PC-3 (cell line): ENCODE data around the gene GATD1. TPM values are rescaled to one million over a fixed set of nuclear protein-coding genes. Genes with fewer than 3 reads are reported as not detected.

ENCODE experiments used
- ATAC-seq: fragments of 200-7000 bp; cut with Tn5 transposase; 2 replicates; pipeline ENCODE4 v1.9.1; 2020; ENCODE audit warnings: mild to moderate bottlenecking, moderate library complexity
- BruUV-seq: library from RNA; stranded (reverse); fragments of 400-500 nt; replicated peaks from 2 replicates; lab custom pipeline; 2021; lab: Mats Ljungman, UMichigan
- CTCF ChIA-PET: fragments of 300-600 bp; sonication (Branson Sonifier 250); formaldehyde crosslinking; loops from one replicate; lab custom pipeline; 2022; ENCODE audit warnings: antibody characterized with exemption; lab: Charles Lee
- POLR2A ChIA-PET: fragments of 300-600 bp; sonication (Branson Sonifier 250); formaldehyde crosslinking; loops from one replicate; lab custom pipeline; 2022; ENCODE audit warnings: antibody characterized with exemption; ENCODE audit not compliant: unreplicated experiment; lab: Charles Lee
- DNase-seq: peaks from one replicate; pipeline ENCODE4 v3.0.0-alpha.2; 2015
- H2AFZ ChIP-seq: fragments of 300-600 bp; sonication (generic); 2 replicates; pipeline ENCODE4 v1.6.0; 2016; ENCODE audit warnings: antibody characterized with exemption, low read length
- H3F3A ChIP-seq: fragments of 300-600 bp; sonication (generic); one replicate; pipeline ENCODE4 v1.6.0; 2017; ENCODE audit warnings: antibody characterized with exemption, low read length, control low read depth, mild to moderate bottlenecking; ENCODE audit not compliant: unreplicated experiment
- H3K27ac ChIP-seq: fragments of 300-600 bp; sonication (generic); 2 replicates; pipeline ENCODE4 v1.5.1; 2016; ENCODE audit warnings: mild to moderate bottlenecking, low read length
- H3K27me3 ChIP-seq: fragments of 300-600 bp; sonication (generic); 2 replicates; pipeline ENCODE4 v1.6.1; 2016; ENCODE audit warnings: low read length, mixed read lengths
- H3K36me3 ChIP-seq: fragments of 300-600 bp; sonication (generic); 2 replicates; pipeline ENCODE4 v1.6.1; 2016; ENCODE audit warnings: low read depth, mixed run types, low read length, mixed read lengths
- H3K4me1 ChIP-seq: fragments of 300-600 bp; sonication (generic); 2 replicates; pipeline ENCODE4 v1.5.1; 2016; ENCODE audit warnings: low read length; ENCODE audit not compliant: insufficient read depth
- H3K4me2 ChIP-seq: fragments of 300-600 bp; sonication (generic); 2 replicates; pipeline ENCODE4 v1.6.0; 2016; ENCODE audit warnings: low read length
- H3K4me3 ChIP-seq: fragments of 300-600 bp; sonication (generic); 2 replicates; pipeline ENCODE4 v1.5.1; 2016; ENCODE audit warnings: mild to moderate bottlenecking, low read length, mixed read lengths
- H3K79me2 ChIP-seq: fragments of 300-600 bp; sonication (generic); 2 replicates; pipeline ENCODE4 v1.6.1; 2017; ENCODE audit warnings: low read length, mixed read lengths
- H3K9ac ChIP-seq: fragments of 300-600 bp; sonication (generic); 2 replicates; pipeline ENCODE4 v1.6.0; 2016; ENCODE audit warnings: mild to moderate bottlenecking, low read length
- H3K9me2 ChIP-seq: fragments of 300-600 bp; sonication (generic); replicated peaks from 2 replicates; pipeline ENCODE4 v1.6.1; 2016; ENCODE audit warnings: mixed run types, low read length, mixed read lengths
- H3K9me3 ChIP-seq: fragments of 300-600 bp; sonication (generic); 2 replicates; pipeline ENCODE4 v1.6.1; 2016; ENCODE audit warnings: low read length, mixed read lengths
- H4K20me1 ChIP-seq: fragments of 300-600 bp; sonication (generic); 2 replicates; pipeline ENCODE4 v1.6.1; 2016; ENCODE audit warnings: low read length, mixed read lengths
- CTCF ChIP-seq: fragments of 300-600 bp; sonication (generic); conservative IDR thresholded peaks from 2 replicates; pipeline ENCODE4 v1.5.1; 2017; ENCODE audit warnings: antibody characterized with exemption, low read depth, mild to moderate bottlenecking, low read length
- EZH2 ChIP-seq: fragments of 300-600 bp; sonication (generic); IDR thresholded peaks from one replicate; pipeline ENCODE4 v1.6.1; 2017; ENCODE audit warnings: antibody characterized with exemption, mild to moderate bottlenecking, low read length; ENCODE audit not compliant: unreplicated experiment
- EZH2phosphoT487 ChIP-seq: fragments of 300-600 bp; sonication (generic); IDR thresholded peaks from 2 replicates; pipeline ENCODE4 v1.6.1; 2018; ENCODE audit warnings: mild to moderate bottlenecking, antibody characterized with exemption, low read length, borderline replicate concordance
- intact Hi-C: fragments of 100-400 bp; cut with micrococcal nuclease; formaldehyde crosslinking; loops from 2 replicates; pipeline ENCODE4 v1.9.0; 2023
- total RNA-seq: library from RNA; depleted of rRNA; stranded (reverse); fragments of >200 nt; gene quantifications from 2 replicates; pipeline ENCODE4 v1.2.3, GENCODE V29; 2014

Gene GATD1
- total RNA-seq, 1 experiment from 2014 or later, result 39.7 TPM

- peak overlapping the region; percentile 59 for H3K9ac ChIP-seq
- H3K79me2 ChIP-seq, result 0 out of 2 replicates have a peak, but pooled peaks cover 1% of the 10 kb centered on the region
- intact Hi-C loops, result loop anchor here (2.0 kb wide), 1 partner anchor 14 kb away; no protein-coding TSS in a partner anchor
- peaks cover 9% of the 10 kb centered on the region for H3F3A ChIP-seq
- H3K4me3 ChIP-seq, result no peak overlapping the region
- no peaks in the 10 kb centered on the region for H3K9me2 ChIP-seq
- H3K9me3 ChIP-seq, result no peaks in the 10 kb centered on the region
- ChIA-PET POLR2A (interaction anchor here (1.0 kb wide), 1 partner anchor 67 kb away, joined by 3 read pairs; the partner anchor contains the start of genes DEAF1 and TMEM80), CTCF (no interaction called here)
- H3K36me3 ChIP-seq, result peaks cover 40% of the 10 kb centered on the region
- no peaks in the 10 kb centered on the region for H3K27me3 ChIP-seq
- peak; percentile 87 for ATAC-seq
- H3K4me2 ChIP-seq, result peak overlapping the region; percentile 43
- TF ChIP-seq EZH2 (no peak), CTCF (peak; percentile 54)
- TSS peak; percentile 21 for BruUV-seq
- peak overlapping the region; percentile 91 for H3K27ac ChIP-seq
- H2AFZ ChIP-seq, result peak overlapping the region; percentile 31
- DNase-seq, result peak; percentile 81
- H4K20me1 ChIP-seq, result no peaks in the 10 kb centered on the region
- H3K4me1 ChIP-seq, result peaks cover 14% of the 10 kb centered on the region
Observed at GRCh38 chr11:762421-763072, 14.7 kb downstream of the GATD1 start.

- Histone ChIP-seq H3K27ac (peak overlapping the region; percentile 91; the same call in 1 of the 2 replicates), H4K20me1 (no peaks in the 10 kb centered on the region), H2AFZ (no peak overlapping the region), H3K9me2 (no peaks in the 10 kb centered on the region), H3K4me1 (peaks cover 14% of the 10 kb centered on the region), H3K9ac (no peak overlapping the region), H3K79me2 (peaks cover 11% of the 10 kb centered on the region), H3K9me3 (no peaks in the 10 kb centered on the region), H3K4me2 (no peak overlapping the region), H3K4me3 (no peak overlapping the region), H3F3A (peaks cover 9% of the 10 kb centered on the region), H3K27me3 (no peaks in the 10 kb centered on the region), H3K36me3 (peaks cover 41% of the 10 kb centered on the region)
- no TSS peak for BruUV-seq
- intact Hi-C loops, result loop anchor here (2.0 kb wide), 1 partner anchor 13 kb away; no protein-coding TSS in a partner anchor
- TF ChIP-seq EZH2phosphoT487, result no peak
- no peak for TF ChIP-seq EZH2
- TF ChIP-seq CTCF, result no peak
- POLR2A ChIA-PET, result no interaction called here
- DNase-seq (no peak), ATAC-seq (no peak)
- CTCF ChIA-PET, result no interaction called here
Observed at GRCh38 chr11:761526-762108, 15.7 kb downstream of the GATD1 start.

GRCh38 chr11:760236-760635 lies 17.1 kb downstream of the GATD1 start:
- Histone ChIP-seq H3K4me1 (peaks cover 14% of the 10 kb centered on the region), H4K20me1 (no peaks in the 10 kb centered on the region), H3K27me3 (no peaks in the 10 kb centered on the region), H3K4me3 (no peak overlapping the region), H3K9ac (no peak overlapping the region), H3K4me2 (no peak overlapping the region), H3K9me2 (no peaks in the 10 kb centered on the region), H3K27ac (no peak overlapping the region), H3F3A (peaks cover 9% of the 10 kb centered on the region), H3K9me3 (no peaks in the 10 kb centered on the region), H2AFZ (no peak overlapping the region), H3K36me3 (peaks cover 41% of the 10 kb centered on the region), H3K79me2 (peaks cover 24% of the 10 kb centered on the region)
- POLR2A ChIA-PET, result no interaction called here
- BruUV-seq, result no TSS peak
- no peak for ATAC-seq
- CTCF ChIA-PET, result no interaction called here
- TF ChIP-seq CTCF, result no peak
- no peak for TF ChIP-seq EZH2phosphoT487
- no peak for TF ChIP-seq EZH2
- intact Hi-C loops, result no loop called here
- no peak for DNase-seq
